ENCODE data around the gene ACVR2A. TPM values are rescaled to one million over a fixed set of nuclear protein-coding genes. Genes with fewer than 3 reads are reported as not detected.
A peak's percentile ranks its signal among the peaks of the same experiment; 100 is the strongest.

Gene ACVR2A
- total and polyA plus RNA-seq, 3 donors from 2014 or later, result 11.4 to 38.3 (median 21.6) TPM

GRCh38 chr2:147827088-147827375 lies 17.8 kb upstream of the ACVR2A start:
- Histone ChIP-seq H3K4me1 (no peaks in the 10 kb centered on the region), H3K27me3 (no peaks in the 10 kb centered on the region), H3K9me3 (no peaks in the 10 kb centered on the region), H3K4me3 (peak overlapping the region; percentile 35 to 50), H3K27ac (no peak overlapping the region), H3K36me3 (ENCODE audit: low read depth, missing control alignments) (no peaks in the 10 kb centered on the region)
- intact Hi-C loops (cut with DNase I; ENCODE audit: low total_unique reads), result no loop called here
- no peak for TF ChIP-seq POLR2A (IDR thresholded peaks at IDR 0.05)
- no peak for TF ChIP-seq CTCF (IDR thresholded peaks at IDR 0.05)
- 62 to 91% methylated on average over 13 to 16 of the region's 16 CpGs for WGBS, 2 donors
- peak; percentile 53 for DNase-seq

DNA sequence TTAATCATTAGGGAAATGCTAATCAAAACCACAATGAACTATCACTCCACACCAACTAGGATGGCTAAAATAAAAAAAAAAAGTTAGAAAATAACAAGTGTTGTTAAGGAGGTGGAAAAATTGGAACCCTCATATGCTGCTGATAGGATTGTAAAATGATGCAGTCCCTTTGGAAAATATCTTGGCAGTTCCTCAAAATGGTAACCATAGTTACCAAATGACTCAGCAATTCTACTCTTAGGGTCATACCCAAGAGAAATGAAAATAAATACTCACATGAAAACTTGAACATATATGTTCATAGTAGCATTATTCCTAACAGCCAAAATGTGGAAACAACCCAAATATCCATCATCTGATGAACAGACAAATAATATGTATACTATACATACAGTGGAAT lies 15.7 kb upstream of the ACVR2A start:
- Histone ChIP-seq H3K4me3 (no peak overlapping the region), H3K9me3 (no peaks in the 10 kb centered on the region), H3K4me1 (no peaks in the 10 kb centered on the region), H3K27ac (no peak overlapping the region), H3K36me3 (ENCODE audit: low read depth, missing control alignments) (no peaks in the 10 kb centered on the region), H3K27me3 (no peaks in the 10 kb centered on the region)
- no peak for TF ChIP-seq POLR2A (IDR thresholded peaks at IDR 0.05)
- DNase-seq, result no peak
- intact Hi-C loops (cut with DNase I; ENCODE audit: low total_unique reads), result no loop called here

GRCh38 chr2:147836099-147836498 lies 8.7 kb upstream of the ACVR2A start:
- H3K9me3 ChIP-seq, result no peaks in the 10 kb centered on the region
- H3K4me3 ChIP-seq, result no peak overlapping the region
- no peak for DNase-seq
- intact Hi-C loops (cut with DNase I; ENCODE audit: low total_unique reads), result no loop called here
- TF ChIP-seq CTCF (IDR thresholded peaks at IDR 0.05) (no peak), POLR2A (IDR thresholded peaks at IDR 0.05) (no peak)
- no peaks in the 10 kb centered on the region for H3K36me3 ChIP-seq (ENCODE audit: low read depth, missing control alignments)
- 70 to 86% methylated on average over 2 of the region's 2 CpGs for WGBS, 2 donors
- no peaks in the 10 kb centered on the region for H3K4me1 ChIP-seq
- H3K27me3 ChIP-seq, result no peaks in the 10 kb centered on the region
- H3K27ac ChIP-seq, result no peak overlapping the region

GRCh38 chr2:147843391-147843863 lies 1.4 kb upstream of the ACVR2A start:
- Histone ChIP-seq H3K36me3 (ENCODE audit: low read depth, missing control alignments) (no peaks in the 10 kb centered on the region), H3K9me3 (no peaks in the 10 kb centered on the region), H3K4me1 (peaks cover 20% of the 10 kb centered on the region), H3K4me3 (peak overlapping the region; percentile 90 to 96), H3K27ac (peak overlapping the region; percentile 99), H3K27me3 (no peaks in the 10 kb centered on the region)
- WGBS, 2 donors, result 2 to 4% methylated on average over 18 of the region's 18 CpGs
- TF ChIP-seq CTCF (IDR thresholded peaks at IDR 0.05), result no peak
- TF ChIP-seq POLR2A (IDR thresholded peaks at IDR 0.05), result no peak
- DNase-seq, result no peak
- intact Hi-C loops (cut with DNase I; ENCODE audit: low total_unique reads), result no loop called here

DNA sequence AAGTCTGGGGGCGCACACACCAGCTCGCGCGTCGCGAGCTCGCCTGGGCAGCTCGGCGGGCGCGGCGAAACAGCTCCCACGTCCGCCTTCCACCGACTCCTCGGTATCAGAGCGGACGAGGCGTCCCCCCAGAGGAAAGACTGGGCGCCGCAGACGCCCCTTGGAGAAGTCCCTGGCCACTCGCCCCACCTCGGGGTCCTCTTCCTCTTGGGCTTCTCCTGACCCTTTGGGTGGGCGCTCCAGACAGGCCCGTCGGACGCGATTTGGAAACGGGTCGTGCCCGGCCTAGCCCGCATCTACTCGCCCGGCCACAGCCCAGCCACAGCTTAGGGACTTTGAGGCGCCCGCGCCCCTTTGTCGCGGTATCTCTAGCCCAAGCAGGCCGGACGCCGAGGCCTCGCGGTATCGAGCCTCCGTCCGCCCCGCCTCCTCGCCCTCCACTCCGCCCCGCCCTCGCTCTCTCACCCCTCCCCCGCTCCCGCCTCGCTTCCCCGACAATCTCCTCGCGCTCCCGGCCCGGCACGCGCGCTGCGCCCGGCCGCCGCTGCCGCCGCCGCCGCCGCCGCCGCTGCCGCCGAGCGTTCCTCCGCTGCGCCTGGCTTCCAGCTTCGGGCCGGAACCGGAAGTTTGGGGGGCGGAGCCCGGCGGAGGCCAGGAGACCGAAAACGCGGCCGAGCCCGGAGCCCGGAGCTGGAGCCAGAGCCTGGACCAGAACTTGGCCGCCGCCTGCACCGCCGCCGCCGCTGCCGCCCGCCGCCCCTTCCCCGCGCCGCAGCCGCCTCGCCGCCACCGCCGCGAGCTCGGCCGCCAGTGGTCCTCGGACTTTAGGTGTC lies 749 bp upstream of the ACVR2A start:
- peak; percentile 95 for DNase-seq
- TF ChIP-seq POLR2A (IDR thresholded peaks at IDR 0.05), result no peak
- TF ChIP-seq CTCF (IDR thresholded peaks at IDR 0.05), result peak; percentile 24 to 47 (median 29)
- Histone ChIP-seq H3K4me1 (peaks cover 20% of the 10 kb centered on the region), H3K9me3 (no peaks in the 10 kb centered on the region), H3K27me3 (no peaks in the 10 kb centered on the region), H3K4me3 (peak overlapping the region; percentile 90 to 96), H3K27ac (peak overlapping the region; percentile 99), H3K36me3 (ENCODE audit: low read depth, missing control alignments) (no peaks in the 10 kb centered on the region)
- 0% methylated on average over 6 to 41 of the region's 113 CpGs for WGBS, 2 donors
- intact Hi-C loops (cut with DNase I; ENCODE audit: low total_unique reads), result no loop called here

Measured in testis (tissue), 3 donors.